Effector CD8-positive, alpha-beta T cell (primary cell): Measurements from ENCODE around the gene RGS19.

ENCODE experiments used
- DNase-seq: peaks from one replicate; lab custom pipeline; 2025; lab: John Stamatoyannopoulos, UW

RGS19 gene

GRCh38 chr20:64063389-64064144 is 15.8 kb downstream of the RGS19 start:
- DNase-seq, result no peak

GRCh38 chr20:64062596-64063388 is 16.5 kb downstream of the RGS19 start, which contains the start of gene TCEA2:
TSS of gene TCEA2 (plus strand) at chr20:64063198. CDS start at chr20:64063313, 115 bp downstream.
- peak; percentile 86 for DNase-seq

- no peak for DNase-seq
Observed at GRCh38 chr20:64062276-64062595, 17.1 kb downstream of the RGS19 start.

DNA sequence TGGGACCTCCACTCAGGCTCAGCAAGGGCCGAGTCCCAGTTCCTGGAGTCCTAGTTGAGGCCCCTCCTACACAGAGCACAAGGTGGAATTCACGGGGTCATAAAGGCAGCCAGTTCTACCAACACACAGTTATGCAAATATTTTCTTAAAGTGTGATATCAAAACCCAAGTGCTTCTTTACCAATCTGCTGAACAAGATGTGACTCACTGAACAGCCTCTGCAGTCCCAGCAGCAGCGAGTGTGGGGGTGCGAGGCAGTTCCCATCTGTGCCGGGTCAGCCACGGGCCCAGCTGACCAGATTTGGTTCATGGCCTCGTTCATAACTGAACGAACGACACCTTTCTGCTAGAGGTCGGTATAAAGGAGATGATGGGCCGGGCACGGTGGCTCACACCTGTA is 20.8 kb downstream of the RGS19 start:
- no peak for DNase-seq

GRCh38 chr20:64057628-64058498 is 21.5 kb downstream of the RGS19 start:
- DNase-seq, result peak; percentile 71

DNA sequence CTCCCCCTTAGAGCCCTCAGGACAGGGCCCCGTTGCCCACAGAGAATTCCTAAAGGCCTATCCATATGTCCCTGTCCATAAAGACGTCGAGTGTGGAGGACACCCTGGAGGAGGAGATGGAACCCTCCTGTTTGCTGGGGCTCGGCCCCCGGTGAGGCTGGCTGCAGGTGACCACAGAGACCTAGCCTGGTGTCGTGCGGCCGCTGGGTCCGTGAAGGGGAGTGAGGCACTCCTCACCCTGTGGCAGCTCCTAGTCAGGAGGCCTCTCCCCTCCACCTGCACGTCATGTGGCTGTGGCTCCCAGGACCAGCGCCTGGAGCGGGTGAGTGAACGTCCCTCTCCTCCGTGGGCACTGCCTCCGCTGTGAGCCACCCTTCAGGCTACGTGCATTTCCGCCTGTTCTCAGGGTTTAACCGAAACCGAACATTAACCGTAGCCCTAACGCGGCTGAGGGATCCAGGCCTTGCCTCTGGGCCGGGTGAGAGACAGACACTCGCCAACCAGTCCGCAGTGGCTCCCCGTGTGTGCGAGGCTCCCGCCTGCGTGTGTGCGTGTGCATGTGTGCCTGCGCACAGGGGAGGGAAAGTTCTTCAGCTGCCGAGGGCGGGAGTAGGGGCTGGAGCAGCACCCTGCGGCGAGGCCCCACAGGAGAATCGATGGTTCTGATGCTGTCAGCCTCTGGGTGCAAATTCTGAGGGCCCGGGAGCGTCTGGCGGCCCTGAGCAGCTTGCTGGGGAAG is 22.3 kb downstream of the RGS19 start:
- DNase-seq, result no peak

- no peak for DNase-seq
Observed at GRCh38 chr20:64056639-64056888, 22.8 kb downstream of the RGS19 start.

DNA sequence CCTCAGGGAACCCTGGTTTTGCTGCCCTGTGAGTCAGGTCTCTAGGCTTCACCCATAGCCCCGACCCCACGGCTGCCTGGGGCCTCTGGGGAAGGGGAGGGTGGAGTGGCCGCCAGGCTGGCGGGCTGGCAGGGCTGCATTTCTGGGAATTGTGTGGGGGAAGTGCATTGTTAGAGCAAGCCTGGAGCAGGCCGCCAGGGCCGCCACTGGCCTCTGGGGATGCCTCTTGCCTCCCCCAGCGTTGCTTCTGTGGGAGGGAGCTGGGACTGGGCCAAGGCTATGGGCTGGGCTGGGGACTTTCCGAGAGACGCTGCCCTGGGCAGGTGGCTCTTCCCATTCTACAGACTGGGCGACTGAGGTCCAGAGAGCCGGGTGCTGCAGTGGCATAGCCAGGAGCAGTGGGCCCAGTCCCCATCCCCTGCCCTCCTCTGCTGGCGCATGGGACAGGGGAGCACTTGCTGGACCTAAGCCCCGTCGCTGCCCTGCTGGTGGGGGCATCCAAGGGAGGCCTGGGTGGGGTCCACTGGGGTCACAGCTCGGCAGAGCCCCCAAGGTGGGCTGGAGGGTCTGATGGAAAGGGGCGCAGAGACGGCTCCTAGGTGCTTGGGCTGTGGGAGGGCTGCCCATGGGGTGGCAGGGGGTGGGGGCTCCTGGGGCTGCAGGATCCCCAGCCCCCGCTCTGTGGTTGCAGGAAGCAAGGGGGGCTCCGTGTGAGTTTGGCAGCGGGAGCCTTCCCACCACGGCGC is 23.3 kb downstream of the RGS19 start:
- no peak for DNase-seq

DNA sequence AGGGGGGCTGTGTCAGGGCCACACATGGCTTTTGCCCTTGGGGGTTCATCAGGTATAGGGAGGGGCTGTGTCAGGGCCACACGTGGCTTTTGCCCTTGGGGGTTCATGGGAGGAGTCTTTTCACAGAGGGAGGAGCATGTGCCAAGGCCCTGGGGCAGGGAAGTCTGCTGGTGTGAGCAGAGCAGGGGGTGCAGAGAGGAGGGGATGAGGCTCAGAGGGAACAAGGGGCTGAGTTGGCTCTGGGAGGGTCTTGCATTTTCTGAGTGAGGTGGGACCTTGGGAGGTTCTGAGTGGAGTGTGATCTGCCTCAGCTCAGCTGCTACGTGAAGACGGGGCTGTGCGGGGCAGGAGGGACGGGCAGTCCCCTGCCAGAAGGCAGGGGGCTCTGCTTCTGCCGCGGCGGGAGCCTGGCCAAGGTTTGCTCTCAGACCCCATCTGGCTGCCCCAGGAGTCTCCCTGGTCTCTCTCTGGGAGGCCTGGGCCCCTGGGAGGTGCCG is 23.9 kb downstream of the RGS19 start:
- no peak for DNase-seq

DNA sequence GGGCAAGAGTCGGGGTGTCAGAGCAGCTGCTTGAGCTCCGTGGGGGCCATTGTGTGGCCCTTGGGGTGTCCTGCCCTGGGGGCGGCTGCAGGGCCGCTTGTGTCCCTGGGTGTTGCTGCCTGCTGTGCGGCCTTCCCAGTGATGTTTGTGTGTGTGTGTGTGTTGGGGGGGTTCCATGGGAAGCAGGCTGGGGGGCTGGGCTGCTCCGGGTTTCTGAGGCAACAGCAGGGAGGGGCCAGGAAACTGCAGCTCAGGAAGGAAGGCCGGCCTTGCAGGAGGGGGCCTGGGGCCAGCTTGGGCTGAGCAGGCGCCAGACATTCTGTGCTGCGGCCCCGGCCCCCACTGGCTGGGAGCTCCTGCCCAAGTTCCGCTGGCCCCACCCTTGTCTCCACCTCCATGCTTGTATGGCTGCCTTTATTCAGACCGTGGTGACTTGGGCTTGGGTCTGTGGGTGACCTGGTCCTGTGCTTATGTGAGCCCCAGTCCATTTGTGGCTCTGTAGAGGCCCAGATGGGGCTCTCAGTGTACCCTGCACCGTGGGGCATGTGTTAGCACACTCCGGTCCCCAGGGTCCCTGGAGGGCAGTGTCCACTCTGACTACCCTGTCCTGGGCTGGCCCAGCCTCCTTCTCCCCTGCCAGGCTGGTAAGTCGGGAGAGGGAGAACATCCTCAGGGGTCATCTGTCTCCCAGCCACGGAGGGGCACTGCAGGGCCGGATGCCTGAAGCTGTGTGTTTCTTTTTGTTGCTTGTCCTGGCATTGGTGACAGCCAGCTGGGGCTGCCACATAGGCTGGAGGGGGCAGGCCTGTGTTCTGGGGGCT is 25.3 kb downstream of the RGS19 start:
- no peak for DNase-seq

- no peak for DNase-seq
Observed at GRCh38 chr20:64052987-64053840, 26.1 kb downstream of the RGS19 start.

DNA sequence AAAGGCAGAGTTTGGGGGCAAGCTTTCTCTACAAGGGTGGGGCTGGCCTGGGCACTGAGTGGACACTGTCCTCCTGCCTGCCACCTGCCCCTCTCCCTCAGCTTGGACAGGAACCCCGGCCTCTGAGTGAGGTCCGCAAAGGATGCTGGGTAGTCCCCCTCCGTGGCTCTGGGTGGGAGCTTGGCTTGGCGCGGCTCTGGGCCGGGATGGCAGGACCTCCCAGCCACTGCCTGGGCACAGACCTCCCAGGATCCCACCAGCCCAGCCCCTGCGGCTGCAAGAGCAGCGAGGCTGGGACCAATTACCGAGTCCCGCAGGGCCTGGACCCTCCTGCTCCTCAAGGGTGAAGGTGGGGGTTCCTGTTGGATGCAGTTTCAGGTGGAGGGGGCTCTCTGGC is 27.0 kb downstream of the RGS19 start:
- DNase-seq, result no peak

- DNase-seq, result no peak
Observed at GRCh38 chr20:64051561-64052325, 27.6 kb downstream of the RGS19 start.

DNA sequence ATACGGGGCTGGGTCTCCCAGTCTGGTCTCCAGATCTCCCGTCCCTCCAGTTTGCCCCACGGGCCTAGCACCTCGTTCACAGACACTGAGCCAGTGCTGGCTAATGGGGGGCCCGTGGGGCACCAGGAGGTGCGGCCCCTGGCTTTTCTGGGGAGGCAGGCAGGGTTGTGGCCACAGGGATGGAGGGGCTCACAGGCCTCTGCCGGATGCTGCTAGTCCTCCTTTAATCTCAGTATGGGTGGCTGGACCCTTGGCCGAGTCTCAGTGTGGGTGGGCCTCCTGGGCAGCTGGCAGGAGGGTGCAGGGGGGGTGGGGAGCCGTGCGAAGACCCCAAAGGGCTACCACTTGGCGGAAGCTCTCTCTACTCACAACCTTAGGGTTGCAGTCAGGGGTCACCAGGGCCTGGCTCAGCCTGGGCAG is 28.3 kb downstream of the RGS19 start:
- no peak for DNase-seq

DNA sequence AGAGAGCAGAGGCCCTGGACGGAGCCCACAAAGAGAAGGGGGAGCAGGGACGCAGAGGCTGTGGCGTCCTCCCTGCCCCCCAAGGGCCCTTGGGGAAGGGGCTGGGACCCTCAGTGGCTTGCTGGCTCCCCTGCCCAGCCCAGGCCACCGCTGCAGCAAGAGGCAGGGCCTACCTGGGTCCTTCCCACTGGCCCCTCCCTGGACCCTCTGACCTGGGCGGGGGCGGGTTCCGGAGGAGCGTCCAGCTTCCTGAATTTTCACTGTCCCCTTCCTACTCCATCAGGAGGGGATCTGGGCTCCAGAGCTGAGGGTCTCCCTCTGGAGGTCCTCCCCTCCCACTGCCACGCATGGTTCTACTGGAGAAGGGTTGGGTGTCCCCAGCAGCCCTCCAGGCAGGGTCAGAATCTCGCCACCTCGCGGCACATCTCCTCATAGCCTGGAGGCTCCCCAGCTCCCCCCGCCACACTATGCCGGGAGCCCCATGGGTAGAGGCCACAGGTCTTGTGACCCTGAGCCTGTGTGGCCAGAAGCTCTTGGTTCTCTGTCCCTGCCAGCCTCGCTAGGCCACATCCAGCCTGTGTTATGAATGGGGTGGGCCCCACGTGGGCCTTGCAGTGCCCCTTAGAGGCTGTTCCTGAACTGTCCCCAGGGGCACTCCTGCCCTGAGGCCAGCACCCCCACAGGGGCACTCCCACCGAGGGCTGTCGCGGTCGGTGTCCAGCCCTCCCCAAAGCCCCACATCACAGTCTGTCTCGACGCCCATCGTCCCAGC is 28.9 kb downstream of the RGS19 start:
- DNase-seq, result no peak

DNA sequence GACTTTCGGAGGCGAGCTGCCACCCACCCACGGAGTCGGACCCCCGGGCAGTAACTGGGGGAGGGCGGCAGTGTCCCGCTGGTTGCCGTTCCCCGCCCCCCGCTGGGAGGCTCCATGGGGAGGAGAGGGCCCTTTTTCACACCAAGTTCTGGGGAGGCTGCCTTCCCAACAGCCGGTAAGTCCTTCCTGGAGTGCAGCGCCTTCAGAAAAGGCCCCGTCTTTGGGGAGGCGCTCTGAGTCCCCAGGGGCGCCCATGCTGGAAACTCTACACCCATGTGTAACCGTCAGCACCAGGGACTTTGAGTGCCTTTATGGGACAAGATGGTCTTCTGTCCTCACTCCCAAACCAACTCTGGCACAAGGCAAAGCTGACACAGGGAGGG is 29.4 kb downstream of the RGS19 start:
- no peak for DNase-seq

DNA sequence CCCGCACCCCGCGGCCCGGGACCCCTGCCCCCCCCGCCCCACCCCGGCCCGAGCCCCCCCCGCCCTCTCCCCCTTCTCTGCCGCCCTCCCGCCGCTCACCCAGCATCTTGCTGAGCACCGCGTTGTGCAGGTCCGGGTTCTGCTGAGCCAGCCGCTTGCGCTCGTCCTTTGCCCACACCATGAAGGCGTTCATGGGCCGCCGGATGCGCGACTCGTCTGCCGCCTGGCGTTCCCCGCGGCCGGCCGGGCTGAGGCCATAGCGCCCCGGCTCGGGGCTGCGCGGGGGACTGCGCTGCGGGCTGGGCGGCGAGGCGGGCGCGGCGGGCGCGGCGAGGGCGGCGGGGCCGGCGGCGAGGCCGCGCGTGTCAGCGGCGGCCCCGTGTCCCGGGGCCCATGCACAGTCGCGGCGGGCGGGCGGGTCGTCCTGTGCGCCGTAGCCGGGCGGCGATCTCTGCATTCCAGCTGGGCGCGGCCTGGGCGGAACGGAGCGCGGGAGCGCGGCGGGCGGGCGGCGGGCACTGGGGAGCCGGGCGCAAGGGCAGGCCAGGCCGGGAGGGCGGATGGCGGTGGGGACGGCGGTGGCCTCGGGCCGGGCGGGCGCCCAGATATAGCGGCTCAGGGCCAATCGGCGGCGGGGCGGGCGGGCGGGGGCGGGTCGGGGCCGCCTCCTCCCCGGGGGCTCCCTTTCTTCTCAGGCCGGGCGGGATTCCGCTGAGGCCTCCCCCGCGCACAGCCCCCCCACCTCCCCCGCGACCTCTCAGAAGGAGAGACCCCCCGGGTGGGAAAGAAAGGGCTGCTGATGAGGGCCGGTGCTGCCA is 30.0 kb downstream of the RGS19 start, which contains the start of gene SOX18:
SOX18 (minus strand) TSS at position 580 of the 818 bp plus-strand sequence; CDS start at position 457, 123 bp downstream.
- no peak for DNase-seq
